Left lung (tissue), 10 donors: ENCODE results near the gene CLIC4. TPM values are rescaled to one million over a fixed set of nuclear protein-coding genes. Genes with fewer than 3 reads are reported as not detected.

Experiments
- ATAC-seq: fragments of 200-7000 bp; cut with Tn5 transposase; one replicate; pipeline ENCODE4 v1.9.1; 2020; ENCODE audit warnings: moderate library complexity
- DNase-seq, 4 donors: peaks; one replicate each; pipeline ENCODE4 v3.0.0-alpha.2; 2013 to 2020
- H3K27ac ChIP-seq, 2 donors: fragments of 200-600 bp; sonication (generic) in 1 of 2; one replicate each; pipeline versions ENCODE4 v1.5.0 to v1.8.0; 2020 to 2021
- H3K27me3 ChIP-seq, 2 donors: fragments of 200-600 bp; sonication (generic) in 1 of 2; one replicate each; pipeline versions ENCODE4 v1.5.0 to v1.8.0; 2020 to 2021
- H3K36me3 ChIP-seq, 2 donors: fragments of 200-600 bp; sonication (generic) in 1 of 2; one replicate each; pipeline versions ENCODE4 v1.5.0 to v1.8.0; 2020 to 2021
- H3K4me1 ChIP-seq, 2 donors: fragments of 200-600 bp; one replicate each; pipeline ENCODE4 v1.8.0; 2021
- H3K4me3 ChIP-seq, 2 donors: fragments of 200-600 bp; sonication (generic) in 1 of 2; one replicate each; pipeline versions ENCODE4 v1.5.0 to v1.8.0; 2020 to 2021; ENCODE audit warnings: mild to moderate bottlenecking in 1 of 2
- H3K9me3 ChIP-seq, 2 donors: fragments of 200-600 bp; sonication (generic) in 1 of 2; one replicate each; pipeline versions ENCODE4 v1.5.0 to v1.8.0; 2020 to 2021
- CTCF ChIP-seq, 2 donors: fragments of 200-600 bp; sonication (generic) in 1 of 2; IDR thresholded peaks; one replicate each; pipeline versions ENCODE4 v1.5.0 to v1.8.0; 2021; ENCODE audit warnings: antibody characterized with exemption in 2 of 2
- intact Hi-C, 2 donors: fragments of 100-400 bp; cut with DNase I; formaldehyde crosslinking; loops; one replicate each; pipeline versions ENCODE4 v1.11.2 to v1.14.2; 2022
- polyA plus RNA-seq, 6 donors: library from polyadenylated mRNA; unstranded; fragments of 120-200 nt; gene quantifications; one replicate each; pipeline ENCODE4 v1.2.1, GENCODE V29; 2013; ENCODE audit not compliant: insufficient read length in 6 of 6
- total RNA-seq, 2 donors: library from RNA; stranded (reverse); fragmentation: NEBNext Ultra II Directional; extraction: Animal tissue kit (Norgen Biotek cat#: 25700); gene quantifications; one replicate each; pipeline ENCODE4 v1.2.1, GENCODE V29; 2021
- donor health status: DM: no; HTN: yes; CAD: no.
- donor health status: DM: no; HTN: no; CAD: no.

Gene CLIC4
- total and polyA plus RNA-seq, 8 donors, result 158 to 257 (median 224) TPM

DNA sequence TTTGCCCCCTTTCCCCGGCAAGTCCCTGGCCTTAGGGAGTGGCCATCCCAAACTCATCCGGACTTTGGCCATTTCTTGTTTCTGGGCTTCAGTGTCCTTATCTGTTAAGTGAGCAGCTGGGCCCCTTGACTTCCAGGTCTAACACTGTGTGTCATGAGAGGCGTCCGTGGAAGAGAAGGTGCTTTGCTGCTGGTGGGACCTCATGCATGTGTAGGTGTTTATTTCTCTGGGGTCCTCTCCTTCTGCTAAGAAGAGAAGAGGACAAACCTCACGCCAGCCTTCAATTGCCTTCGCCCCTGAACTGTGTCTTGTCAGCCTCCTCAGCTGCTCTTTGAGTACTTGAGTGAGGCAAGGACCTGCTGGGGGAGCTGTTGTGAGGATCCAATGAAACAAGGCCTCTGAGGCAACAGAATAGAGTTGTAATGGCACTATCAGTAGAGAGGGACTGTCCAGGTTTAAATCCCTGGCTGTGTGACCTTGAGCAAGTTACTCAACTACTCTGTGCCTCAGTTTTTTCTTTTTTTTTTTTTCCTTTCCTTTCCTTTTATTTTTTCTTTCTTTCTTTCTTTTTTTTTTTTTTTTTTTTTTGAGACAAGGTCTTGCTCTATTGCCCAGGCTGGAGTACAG is 112.4 kb downstream of the CLIC4 start:
- no peak for TF ChIP-seq CTCF (IDR thresholded peaks at IDR 0.05)
- H3K27ac ChIP-seq, result no peak overlapping the region
- H3K36me3 ChIP-seq, result no peaks in the 10 kb centered on the region
- intact Hi-C loops, result no loop called here
- DNase-seq, result no peak
- H3K4me3 ChIP-seq, result no peak overlapping the region
- no peaks in the 10 kb centered on the region for H3K9me3 ChIP-seq
- H3K4me1 ChIP-seq, result peaks cover 0 to 1% of the 10 kb centered on the region in 2 donors
- no peak for ATAC-seq
- peaks cover 0 to 8% of the 10 kb centered on the region in 2 donors for H3K27me3 ChIP-seq

- no peak for DNase-seq
- Histone ChIP-seq H3K9me3 (no peaks in the 10 kb centered on the region), H3K36me3 (no peaks in the 10 kb centered on the region), H3K4me1 (peaks cover 0 to 5% of the 10 kb centered on the region in 2 donors), H3K27me3 (peaks cover 0 to 8% of the 10 kb centered on the region in 2 donors), H3K4me3 (no peak overlapping the region), H3K27ac (no peak overlapping the region)
- ATAC-seq, result no peak
- TF ChIP-seq CTCF (IDR thresholded peaks at IDR 0.05), result no peak
- intact Hi-C loops, result no loop called here
Observed at GRCh38 chr1:24858277-24858676, 113.0 kb downstream of the CLIC4 start.

- no peaks in the 10 kb centered on the region for H3K9me3 ChIP-seq
- DNase-seq (no peak), ATAC-seq (no peak)
- TF ChIP-seq CTCF (IDR thresholded peaks at IDR 0.05), result no peak
- H3K4me3 ChIP-seq, result no peak overlapping the region
- intact Hi-C loops, result no loop called here
- peaks cover 0 to 8% of the 10 kb centered on the region in 2 donors for H3K27me3 ChIP-seq
- no peaks in the 10 kb centered on the region for H3K36me3 ChIP-seq
- H3K27ac ChIP-seq, result no peak overlapping the region
- peaks cover 0 to 5% of the 10 kb centered on the region in 2 donors for H3K4me1 ChIP-seq
Observed at GRCh38 chr1:24859063-24860010, 114.1 kb downstream of the CLIC4 start.

- intact Hi-C loops, result no loop called here
- Histone ChIP-seq H3K4me1 (peaks cover 0 to 5% of the 10 kb centered on the region in 2 donors), H3K27me3 (peaks cover 0 to 19% of the 10 kb centered on the region in 2 donors), H3K27ac (no peak overlapping the region), H3K36me3 (no peaks in the 10 kb centered on the region), H3K4me3 (no peak overlapping the region), H3K9me3 (no peaks in the 10 kb centered on the region)
- TF ChIP-seq CTCF (IDR thresholded peaks at IDR 0.05), result no peak
- no peak for ATAC-seq
- DNase-seq, result peak in 1 of 4 donors; percentile 67
Observed at GRCh38 chr1:24860841-24861240, 115.6 kb downstream of the CLIC4 start.
